IPS-NIHi11 (cell line): ENCODE data around the gene CPSF2.
"Not testable (repeated sequence)": the region's sequence is repeated elsewhere in the genome, so short reads cannot be mapped to it uniquely, and the experiment has no call there.

Source experiments
- DNase-seq: peaks from one replicate; pipeline ENCODE4 v3.0.0; 2012; ENCODE audit warnings: mixed read lengths, low spot score

The CPSF2 gene

DNA sequence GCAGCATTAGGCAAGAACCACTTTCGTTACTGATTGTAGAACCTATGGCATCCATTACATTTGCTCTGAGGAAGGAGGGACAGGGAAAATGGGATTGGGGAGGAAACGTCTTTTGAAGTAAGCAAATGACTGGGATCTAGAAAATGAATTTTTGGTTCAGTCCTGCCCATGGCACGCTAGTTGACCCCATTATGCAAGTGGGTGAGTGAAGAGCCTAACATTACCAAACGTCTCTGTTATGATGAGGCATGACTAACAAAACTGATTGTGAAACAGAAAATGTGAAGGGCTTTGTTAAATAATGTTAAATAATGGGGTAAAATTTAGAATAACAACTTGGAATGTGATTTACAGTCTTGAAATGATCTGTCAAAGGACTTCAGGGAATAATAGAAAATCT, 38.9 kb downstream of the CPSF2 start:
- DNase-seq, result no peak

- no peak for DNase-seq
Observed at GRCh38 chr14:92161521-92161920, 39.8 kb downstream of the CPSF2 start.

- DNase-seq, result no peak
Observed at GRCh38 chr14:92164958-92165357, 43.2 kb downstream of the CPSF2 start.

DNA sequence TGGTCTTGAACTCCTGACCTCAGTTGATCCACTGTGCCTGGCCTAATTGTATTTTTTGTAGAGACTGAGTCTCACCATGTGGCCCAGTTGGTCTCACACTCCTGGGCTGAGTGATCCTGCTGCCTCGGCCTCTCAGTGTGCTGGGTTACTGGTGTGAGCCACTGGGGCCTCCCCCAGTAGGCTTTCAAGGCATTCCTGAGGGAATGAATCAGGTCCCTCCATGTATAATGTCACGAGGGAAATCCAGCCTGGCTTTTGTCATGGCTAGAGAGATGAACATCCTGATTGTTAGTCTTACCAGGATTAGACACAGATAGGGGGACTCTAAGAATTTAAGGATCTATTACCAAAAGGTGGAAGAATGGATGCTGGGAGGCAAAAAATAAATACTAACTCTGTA, 51.9 kb downstream of the CPSF2 start:
- no peak for DNase-seq

DNA sequence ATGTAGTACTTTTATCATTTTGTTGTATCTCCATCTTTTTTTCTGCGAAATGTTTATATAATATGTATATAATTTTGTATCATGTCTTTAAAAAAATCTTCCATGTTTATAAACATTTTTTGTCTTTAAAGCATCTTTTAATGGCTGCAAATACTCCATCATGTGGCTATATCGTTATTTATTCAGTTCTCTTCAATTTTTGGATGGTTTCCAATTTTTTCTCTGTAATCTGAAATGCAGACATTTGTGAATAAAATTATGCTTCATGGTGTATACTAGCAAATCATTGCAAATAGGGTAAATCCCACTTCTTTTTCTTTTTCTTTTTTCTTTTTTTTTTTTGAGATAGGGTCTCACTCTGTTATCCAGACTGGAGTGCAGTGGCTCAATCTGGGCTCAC, 54.0 kb downstream of the CPSF2 start:
- no peak for DNase-seq

DNA sequence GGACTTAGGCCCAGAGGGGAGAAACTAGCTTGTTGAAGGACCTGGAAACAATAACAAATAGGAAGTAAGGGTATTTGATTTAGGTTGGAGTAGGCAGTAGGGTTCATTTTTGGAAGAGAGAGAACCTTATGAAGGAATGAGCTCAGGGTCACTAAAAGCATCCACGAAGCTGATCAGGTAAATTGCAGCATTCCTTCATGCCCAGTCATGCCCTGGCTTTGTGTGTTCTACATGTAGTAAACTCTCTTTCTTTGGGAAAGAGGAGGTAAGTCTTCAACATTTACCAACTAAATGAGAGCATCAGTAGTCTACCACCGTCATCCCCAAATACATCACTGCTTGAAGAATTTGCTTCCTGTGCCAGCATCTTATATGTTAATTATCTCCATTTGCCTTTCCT, 54.7 kb downstream of the CPSF2 start:
- DNase-seq, result no peak

DNA sequence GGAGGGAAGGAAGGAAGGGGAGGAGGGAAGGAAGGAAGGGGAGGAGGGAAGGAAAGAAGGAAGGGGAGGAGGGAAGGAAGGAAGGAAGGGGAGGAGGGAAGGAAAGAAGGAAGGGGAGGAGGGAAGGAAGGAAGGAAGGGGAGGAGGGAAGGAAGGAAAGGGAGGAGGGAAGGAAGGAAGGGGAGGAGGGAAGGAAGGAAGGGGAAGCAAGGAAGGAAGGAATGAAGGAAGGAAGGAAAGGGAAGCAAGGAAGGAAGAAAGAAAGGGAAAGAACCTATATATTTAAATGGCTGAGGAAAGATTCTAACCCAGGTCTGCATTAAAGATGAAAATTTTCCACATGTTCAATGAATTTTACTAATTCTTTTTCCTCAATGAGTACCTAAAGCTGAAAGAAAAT, 57.4 kb downstream of the CPSF2 start:
- not testable (repeated sequence) for DNase-seq

- no peak for DNase-seq
Observed at GRCh38 chr14:92185559-92185958, 63.8 kb downstream of the CPSF2 start.

DNA sequence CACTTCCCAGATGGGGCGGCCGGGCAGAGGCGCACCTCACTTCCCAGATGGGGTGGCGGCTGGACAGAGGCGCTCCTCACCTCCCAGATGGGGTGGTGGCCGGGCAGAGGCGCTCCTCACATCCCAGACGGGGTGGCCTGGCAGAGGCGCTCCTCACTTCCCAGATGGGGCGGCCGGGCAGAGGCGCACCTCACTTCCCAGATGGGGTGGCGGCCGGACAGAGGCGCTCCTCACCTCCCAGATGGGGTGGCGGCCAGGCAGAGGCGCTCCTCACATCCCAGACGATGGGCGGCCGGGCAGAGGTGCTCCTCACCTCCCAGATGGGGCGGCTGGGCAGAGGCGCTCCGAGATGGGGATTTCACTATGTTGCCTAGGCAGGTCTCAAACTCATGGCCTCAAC, 65.8 kb downstream of the CPSF2 start:
- DNase-seq, result not testable (repeated sequence)

DNA sequence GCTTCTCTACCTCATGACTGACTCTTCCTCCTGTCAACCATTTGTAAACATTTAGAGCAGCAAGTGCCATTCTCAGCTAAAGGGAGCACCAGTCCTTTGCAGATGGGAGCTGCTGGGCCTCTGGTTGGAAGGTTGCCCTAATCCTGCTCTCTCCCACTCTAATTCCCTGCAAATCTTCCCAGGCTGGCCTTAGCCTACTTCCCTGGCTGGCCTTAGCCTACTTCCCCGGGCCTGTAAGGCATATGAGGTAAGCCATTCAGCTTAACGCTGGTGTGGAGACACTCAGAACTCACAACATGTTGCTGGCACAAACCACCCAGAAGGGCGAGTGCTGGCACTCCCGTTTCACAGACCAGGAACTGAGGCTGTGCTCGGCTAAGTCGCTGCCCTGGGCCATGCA, 69.0 kb downstream of the CPSF2 start:
- DNase-seq, result no peak

GRCh38 chr14:92198804-92199203, 77.0 kb downstream of the CPSF2 start:
- peak; percentile 26 for DNase-seq

DNA sequence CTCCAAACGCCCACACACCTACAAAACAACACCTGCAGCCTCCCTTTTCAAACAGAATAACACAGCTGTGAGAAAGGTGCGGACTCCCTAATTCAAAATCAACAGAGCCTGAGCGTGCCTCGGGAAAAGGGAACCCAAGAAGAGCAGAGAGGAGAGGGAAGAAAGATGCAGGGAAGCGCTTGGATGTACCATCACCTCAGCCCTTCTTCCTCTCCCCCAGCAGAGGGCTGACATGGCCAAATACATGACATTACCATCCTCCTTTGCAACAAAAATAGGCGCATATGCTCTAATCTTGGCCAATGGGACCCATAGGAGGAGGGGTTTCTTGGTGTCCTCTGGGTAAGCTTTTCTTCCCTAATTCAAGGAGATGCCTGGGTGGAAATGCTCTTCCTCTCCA, 78.0 kb downstream of the CPSF2 start:
- peak; percentile 40 for DNase-seq

DNA sequence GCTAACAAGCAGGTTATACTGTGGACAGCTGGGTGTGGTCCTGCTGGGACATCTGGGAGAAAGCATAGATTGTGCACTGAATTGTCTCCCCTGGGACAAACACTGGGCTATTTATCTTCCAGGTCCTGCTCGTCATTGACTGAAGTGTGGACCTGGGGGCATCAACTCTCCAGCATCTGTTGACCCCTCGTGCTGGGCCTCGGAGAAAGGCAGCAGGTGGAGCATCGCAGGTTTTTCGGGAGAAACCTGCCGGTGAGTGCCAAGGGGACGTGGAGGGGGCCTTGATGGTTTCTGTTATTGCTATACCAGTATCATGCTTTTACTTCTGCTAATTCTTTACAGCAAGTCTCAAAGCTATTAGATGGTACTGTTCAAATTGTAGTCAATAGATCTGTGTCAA, 81.3 kb downstream of the CPSF2 start:
- DNase-seq, result no peak

GRCh38 chr14:92204792-92205191, 83.0 kb downstream of the CPSF2 start:
- no peak for DNase-seq

DNA sequence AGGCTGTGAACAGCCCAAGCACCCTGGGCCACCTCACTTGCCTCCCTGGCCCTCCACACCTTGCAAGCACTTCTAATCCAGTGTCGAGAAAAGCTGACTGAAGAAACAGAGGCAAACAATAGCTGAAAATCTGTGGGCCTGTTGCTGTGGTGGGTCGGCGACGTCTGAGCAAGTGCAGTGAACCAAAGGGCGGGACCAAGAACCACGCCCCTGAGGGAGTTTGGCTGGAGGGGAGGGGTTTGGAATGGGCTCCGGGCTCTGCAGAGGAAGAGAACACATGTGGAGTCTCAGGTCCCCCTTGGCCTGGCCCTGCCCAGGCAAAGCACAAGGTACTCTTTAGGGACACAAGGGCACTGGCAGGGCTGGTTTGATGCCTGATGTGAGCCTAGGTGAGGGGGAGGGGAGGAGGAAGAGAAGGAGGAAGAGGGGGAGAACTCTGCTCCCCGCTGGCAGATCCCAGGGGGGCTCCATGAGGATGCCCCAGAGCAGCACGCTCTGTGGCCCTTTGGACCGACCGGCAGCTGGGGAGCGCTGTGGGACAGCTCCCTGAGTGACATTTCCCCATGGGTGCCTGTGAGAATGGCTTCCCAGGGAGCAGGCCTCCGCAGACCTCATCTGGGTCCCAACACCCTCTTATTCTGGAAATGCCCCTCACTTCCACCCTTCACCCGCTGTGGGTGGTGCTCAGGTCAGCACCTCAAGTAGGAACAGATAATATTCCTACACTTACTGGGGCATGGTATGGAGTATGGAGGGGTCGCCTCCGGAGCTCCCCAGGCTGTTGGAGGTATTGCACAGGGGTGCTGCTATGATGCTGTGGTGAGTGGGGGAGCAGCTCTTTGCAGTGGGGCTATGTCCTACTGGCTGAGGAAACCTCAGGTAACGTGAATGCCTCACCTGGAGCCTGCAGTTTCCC, 85.5 kb downstream of the CPSF2 start:
- DNase-seq, result peak; percentile 84

GRCh38 chr14:92207928-92208265, 86.1 kb downstream of the CPSF2 start:
- DNase-seq, result no peak

DNA sequence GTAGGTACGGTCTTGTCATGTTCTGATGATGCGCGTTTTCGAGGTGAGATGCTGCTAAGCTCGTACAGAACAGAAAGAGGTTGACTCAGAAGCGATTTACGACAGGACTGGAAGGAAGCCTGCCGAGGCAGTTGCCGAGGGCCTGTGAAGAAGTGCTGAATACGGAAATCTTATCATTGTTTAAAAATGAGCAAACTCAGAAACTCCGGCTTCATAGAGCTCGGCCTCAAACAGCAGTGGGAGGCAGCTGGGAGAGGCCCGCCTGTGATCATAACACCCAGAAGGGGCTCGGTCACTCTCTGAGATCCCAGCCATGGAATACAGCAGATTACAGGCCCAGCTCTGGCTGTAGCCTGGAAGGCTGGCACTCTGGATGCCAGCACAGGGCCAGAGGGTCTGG, 87.4 kb downstream of the CPSF2 start:
- DNase-seq, result no peak

DNA sequence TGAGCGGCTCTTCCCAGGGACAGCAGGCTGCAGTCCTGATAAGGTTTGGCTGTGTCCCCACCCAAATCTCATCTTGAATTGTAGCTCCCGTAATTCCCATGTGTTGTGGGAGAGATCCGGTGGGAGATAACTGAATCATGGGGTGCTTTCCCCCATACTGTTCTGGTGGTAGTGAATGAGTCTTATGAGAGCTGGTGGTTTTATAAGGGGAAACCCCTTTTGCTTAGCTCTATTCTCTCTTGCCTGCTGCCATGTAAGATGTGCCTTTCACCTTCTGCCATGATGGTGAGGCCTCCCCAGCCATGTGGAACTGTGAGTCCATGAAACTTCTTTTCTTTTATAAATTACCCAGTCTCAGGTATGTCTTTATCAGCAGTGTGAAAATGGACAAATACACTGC, 91.4 kb downstream of the CPSF2 start:
- DNase-seq, result not testable (repeated sequence)

- DNase-seq, result no peak
Observed at GRCh38 chr14:92215579-92215978, 93.8 kb downstream of the CPSF2 start.

- no peak for DNase-seq
Observed at GRCh38 chr14:92217936-92218335, 96.2 kb downstream of the CPSF2 start.
